MCF 10A (cell line): ENCODE measurements around the gene EIF4E1B. TPM values are rescaled to one million over a fixed set of nuclear protein-coding genes. Genes with fewer than 3 reads are reported as not detected.

Experiments
- BruUV-seq: library from RNA; stranded (reverse); fragments of 400-500 nt; replicated peaks from 2 replicates; lab custom pipeline; 2021; lab: Mats Ljungman, UMichigan
- CTCF ChIA-PET: fragments of 300-600 bp; sonication (Branson Sonifier 250); formaldehyde crosslinking; extraction: SDS; loops from one replicate; lab custom pipeline; 2021; ENCODE audit warnings: antibody characterized with exemption, inconsistent platforms; lab: Yijun Ruan, JAX
- POLR2A ChIA-PET: fragments of 300-600, 350-650 bp; sonication (Branson Sonifier 250); formaldehyde crosslinking; extraction: SDS; loops from one replicate; lab custom pipeline; 2020; ENCODE audit warnings: antibody characterized with exemption, inconsistent platforms; lab: Yijun Ruan, JAX
- DNase-seq: peaks from one replicate; pipeline ENCODE4 v3.0.0-alpha.2; 2018; ENCODE audit not compliant: unreplicated experiment
- H3K27ac Mint-ChIP-seq: one replicate; pipeline ENCODE4 v1.8.0; 2022; ENCODE audit warnings: mild to moderate bottlenecking, low read depth, mixed read lengths; ENCODE audit not compliant: unreplicated experiment
- H3K27me3 Mint-ChIP-seq: one replicate; pipeline ENCODE4 v1.8.0; 2022; ENCODE audit warnings: mixed read lengths; ENCODE audit not compliant: insufficient read depth, unreplicated experiment
- H3K36me3 Mint-ChIP-seq: one replicate; pipeline ENCODE4 v1.8.0; 2022; ENCODE audit warnings: mild to moderate bottlenecking, moderate library complexity, mixed read lengths; ENCODE audit not compliant: insufficient read depth, unreplicated experiment
- H3K4me1 Mint-ChIP-seq: one replicate; pipeline ENCODE4 v1.8.0; 2022; ENCODE audit warnings: mixed read lengths; ENCODE audit not compliant: insufficient read depth, unreplicated experiment
- H3K4me3 Mint-ChIP-seq: one replicate; pipeline ENCODE4 v1.8.0; 2022; ENCODE audit warnings: mild to moderate bottlenecking, moderate library complexity, mixed read lengths; ENCODE audit not compliant: unreplicated experiment
- H3K9me3 Mint-ChIP-seq: one replicate; pipeline ENCODE4 v1.8.0; 2022; ENCODE audit warnings: mixed read lengths; ENCODE audit not compliant: unreplicated experiment
- intact Hi-C: fragments of 100-400 bp; cut with micrococcal nuclease; formaldehyde crosslinking; loops from 2 replicates; pipeline ENCODE4 v1.14.1; 2022
- total RNA-seq: library from RNA; stranded (reverse); gene quantifications from 2 replicates; pipeline ENCODE4 v1.2.3, GENCODE V29; 2022
- TF ChIP-seq, protein P1 (sequence below): fragments of 200-600 bp; IDR thresholded peaks from one replicate; pipeline ENCODE4 v1.8.0; 2022; ENCODE audit warnings: antibody characterized with exemption, mild to moderate bottlenecking; ENCODE audit not compliant: unreplicated experiment

The EIF4E1B gene
- total RNA-seq, 1 experiment from 2014 or later = not detected

DNA sequence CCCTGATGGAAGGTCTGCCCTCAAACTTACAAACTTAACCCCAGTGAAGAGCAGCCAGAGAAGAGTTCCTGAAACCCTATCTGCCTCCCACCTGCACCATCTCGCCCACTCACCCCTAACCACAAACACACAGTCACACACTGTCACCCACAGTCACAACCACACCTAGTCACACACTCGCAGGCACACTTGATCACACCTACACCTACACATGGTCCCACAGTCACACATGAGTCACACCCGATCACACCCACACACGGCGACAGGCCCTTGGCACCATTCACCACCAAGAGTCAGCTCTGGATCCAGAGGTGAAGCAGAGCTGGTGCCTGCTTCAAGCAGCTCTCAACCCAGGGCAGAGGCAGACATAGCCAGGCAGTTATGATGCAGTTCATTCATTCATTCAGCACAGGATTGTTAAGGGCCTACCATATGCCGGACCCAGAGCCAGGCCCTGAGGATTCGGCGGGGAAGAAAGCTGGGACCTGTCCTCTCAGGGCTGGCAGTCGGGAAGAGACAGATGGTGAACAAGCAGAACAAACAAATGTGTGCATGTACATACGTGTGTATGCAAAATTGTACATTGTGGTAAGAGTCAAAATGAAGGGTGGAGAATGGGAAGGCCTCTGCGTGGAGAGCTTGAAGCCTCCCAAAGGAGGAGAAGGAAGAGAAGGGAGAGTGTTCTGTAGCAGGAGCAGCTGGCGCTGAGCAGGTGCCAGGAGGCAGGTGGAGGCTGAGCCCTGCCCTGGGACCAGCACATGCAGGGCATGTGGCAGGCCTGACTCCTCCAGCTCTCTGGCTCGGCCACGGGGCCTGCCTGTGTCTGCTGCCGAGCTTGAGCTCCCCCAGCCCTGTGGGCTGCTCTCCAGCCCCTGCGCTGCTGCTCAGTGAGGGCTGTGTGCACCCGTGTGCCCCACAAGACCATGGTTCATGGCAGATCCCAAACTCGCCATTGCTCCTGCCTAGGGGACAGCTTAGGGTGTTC lies 23.2 kb downstream of the EIF4E1B start:
- no peak overlapping the region for H3K4me3 Mint-ChIP-seq
- POLR2A ChIA-PET = interaction anchor here (0.5 to 0.6 kb wide), 2 partner anchors 357 to 496 kb away, joined by 3 to 4 read pairs; no protein-coding TSS in a partner anchor
- intact Hi-C loops = no loop called here

DNA sequence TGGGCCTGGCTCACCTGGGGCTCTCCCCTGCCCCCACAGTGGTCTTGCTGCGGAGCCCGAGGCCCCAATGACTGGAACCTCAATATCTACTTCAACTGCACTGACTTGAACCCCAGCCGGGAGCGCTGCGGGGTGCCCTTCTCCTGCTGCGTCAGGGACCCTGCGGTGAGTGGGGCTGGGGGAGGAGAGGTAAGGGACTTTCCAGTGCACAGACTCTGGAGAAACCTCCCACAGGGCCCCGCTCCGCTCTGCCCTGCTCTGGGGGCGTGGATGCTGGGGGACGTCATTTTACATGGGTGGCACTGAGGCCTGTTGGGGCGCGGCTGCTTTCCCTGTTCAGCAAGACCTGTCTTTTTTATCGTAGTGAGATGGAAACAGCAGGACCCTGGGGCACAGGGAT lies 24.4 kb downstream of the EIF4E1B start:
- Mint-ChIP-seq H3K9me3 (no peaks in the 10 kb centered on the region), H3K4me1 (peaks cover 21% of the 10 kb centered on the region), H3K27ac (no peak overlapping the region), H3K36me3 (peaks cover 14% of the 10 kb centered on the region), H3K4me3 (no peak overlapping the region), H3K27me3 (no peaks in the 10 kb centered on the region)
- TF ChIP-seq, protein P1, sequence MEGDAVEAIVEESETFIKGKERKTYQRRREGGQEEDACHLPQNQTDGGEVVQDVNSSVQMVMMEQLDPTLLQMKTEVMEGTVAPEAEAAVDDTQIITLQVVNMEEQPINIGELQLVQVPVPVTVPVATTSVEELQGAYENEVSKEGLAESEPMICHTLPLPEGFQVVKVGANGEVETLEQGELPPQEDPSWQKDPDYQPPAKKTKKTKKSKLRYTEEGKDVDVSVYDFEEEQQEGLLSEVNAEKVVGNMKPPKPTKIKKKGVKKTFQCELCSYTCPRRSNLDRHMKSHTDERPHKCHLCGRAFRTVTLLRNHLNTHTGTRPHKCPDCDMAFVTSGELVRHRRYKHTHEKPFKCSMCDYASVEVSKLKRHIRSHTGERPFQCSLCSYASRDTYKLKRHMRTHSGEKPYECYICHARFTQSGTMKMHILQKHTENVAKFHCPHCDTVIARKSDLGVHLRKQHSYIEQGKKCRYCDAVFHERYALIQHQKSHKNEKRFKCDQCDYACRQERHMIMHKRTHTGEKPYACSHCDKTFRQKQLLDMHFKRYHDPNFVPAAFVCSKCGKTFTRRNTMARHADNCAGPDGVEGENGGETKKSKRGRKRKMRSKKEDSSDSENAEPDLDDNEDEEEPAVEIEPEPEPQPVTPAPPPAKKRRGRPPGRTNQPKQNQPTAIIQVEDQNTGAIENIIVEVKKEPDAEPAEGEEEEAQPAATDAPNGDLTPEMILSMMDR = no peak
- POLR2A ChIA-PET = no interaction called here
- CTCF ChIA-PET = no interaction called here
- no peak for DNase-seq
- BruUV-seq = no TSS peak
- intact Hi-C loops = no loop called here

More for the DNA sequence above, 23.2 kb downstream of the EIF4E1B start:
- BruUV-seq = no TSS peak
- DNase-seq = no peak
- Mint-ChIP-seq H3K27me3 (no peaks in the 10 kb centered on the region), H3K9me3 (no peaks in the 10 kb centered on the region), H3K27ac (peak overlapping the region; percentile 17), H3K36me3 (peaks cover 14% of the 10 kb centered on the region), H3K4me1 (peaks cover 26% of the 10 kb centered on the region)
- CTCF ChIA-PET = interaction anchor here (0.9 to 1.2 kb wide), 2 partner anchors 239 to 460 kb away, joined by 3 to 8 read pairs; no protein-coding TSS in a partner anchor
- TF ChIP-seq, protein P1 = no peak

DNA sequence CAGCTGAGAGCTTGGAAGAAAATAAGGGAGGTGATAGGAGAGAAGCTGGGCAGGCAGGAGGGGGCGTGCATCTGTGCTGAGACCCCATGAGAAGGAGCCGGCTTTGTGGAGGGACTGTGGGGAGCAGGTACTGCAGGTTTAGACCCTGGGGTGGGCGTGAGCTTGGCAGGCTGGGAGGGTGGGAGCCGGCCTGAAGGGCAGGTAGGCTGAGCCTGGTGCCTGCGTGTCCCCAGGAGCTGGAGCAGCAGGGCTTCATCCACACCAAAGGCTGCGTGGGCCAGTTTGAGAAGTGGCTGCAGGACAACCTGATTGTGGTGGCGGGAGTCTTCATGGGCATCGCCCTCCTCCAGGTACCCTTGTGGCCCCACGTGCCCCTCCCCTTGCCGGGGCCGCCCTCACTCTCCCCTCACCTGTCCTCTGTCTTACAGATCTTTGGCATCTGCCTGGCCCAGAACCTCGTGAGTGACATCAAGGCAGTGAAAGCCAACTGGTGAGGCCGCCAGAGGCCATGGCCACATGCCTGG lies 26.1 kb downstream of the EIF4E1B start:
- ChIA-PET CTCF (interaction anchor here (0.5 to 6.2 kb wide), 14 partner anchors 8 to 801 kb away, joined by 3 to 122 read pairs (median 8); partner anchors contain the start of gene TSPAN17), POLR2A (no interaction called here)
- intact Hi-C loops = no loop called here
- DNase-seq = no peak
- Mint-ChIP-seq H3K4me3 (no peak overlapping the region), H3K36me3 (peaks cover 14% of the 10 kb centered on the region), H3K27me3 (no peaks in the 10 kb centered on the region), H3K4me1 (peaks cover 10% of the 10 kb centered on the region), H3K27ac (no peak overlapping the region), H3K9me3 (no peaks in the 10 kb centered on the region)
- TF ChIP-seq, protein P1 = no peak
- BruUV-seq = no TSS peak
